ENCODE data around the gene TMEM117. TPM values are rescaled to one million over a fixed set of nuclear protein-coding genes. Genes with fewer than 3 reads are reported as not detected.
"Not testable (repeated sequence)": the region's sequence is repeated elsewhere in the genome, so short reads cannot be mapped to it uniquely, and the experiment has no call there.

Gene TMEM117
- total RNA-seq, 1 experiment from 2014 or later = 2.3 TPM

DNA sequence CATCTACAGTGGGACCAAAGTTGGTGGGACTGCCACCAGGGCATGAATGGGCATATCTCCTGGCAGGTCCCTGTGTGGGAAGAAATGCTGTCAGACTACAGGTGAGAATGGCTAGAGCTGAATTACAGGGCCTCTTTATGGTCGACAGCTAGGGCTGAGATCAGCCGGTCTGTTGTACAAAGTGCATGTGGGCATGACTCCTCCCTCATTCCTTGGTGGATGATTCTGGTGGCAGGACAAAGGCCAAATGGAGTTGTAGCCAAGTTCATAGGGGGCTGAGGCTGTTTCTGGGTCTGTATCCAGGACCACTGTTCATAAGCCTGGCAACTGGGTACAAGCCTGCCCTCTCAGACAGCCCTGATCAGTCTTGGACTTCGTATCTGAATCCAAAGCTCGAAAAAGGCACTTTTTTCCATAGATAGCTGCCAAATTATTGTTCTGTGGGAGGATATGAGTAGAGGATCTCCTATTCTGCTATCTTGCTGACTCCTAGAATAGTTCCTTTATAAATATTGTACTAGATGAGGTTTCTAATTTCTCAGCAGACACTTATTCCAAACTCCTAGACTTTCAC is 460.8 kb downstream of the TMEM117 start:
- no peak for DNase-seq (ENCODE audit: low read depth)

DNA sequence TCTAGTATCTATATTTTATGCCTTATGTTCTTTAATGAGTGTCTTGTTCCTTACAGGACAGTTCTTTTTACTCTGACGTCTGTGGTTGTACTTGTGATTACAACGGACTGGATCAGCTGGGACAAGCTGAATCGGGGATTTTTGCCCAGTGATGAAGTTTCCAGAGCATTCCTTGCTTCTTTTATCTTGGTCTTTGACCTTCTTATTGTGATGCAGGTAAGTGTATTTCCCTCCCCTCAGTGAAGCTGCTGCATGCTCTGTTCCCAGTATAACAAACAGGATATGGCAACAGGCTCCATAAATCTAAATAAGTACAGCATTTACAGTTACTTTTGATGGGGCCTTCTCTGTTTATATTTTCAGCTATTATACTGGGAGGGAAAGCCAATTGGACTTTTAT is 463.6 kb downstream of the TMEM117 start:
- no peak for DNase-seq (ENCODE audit: low read depth)

DNA sequence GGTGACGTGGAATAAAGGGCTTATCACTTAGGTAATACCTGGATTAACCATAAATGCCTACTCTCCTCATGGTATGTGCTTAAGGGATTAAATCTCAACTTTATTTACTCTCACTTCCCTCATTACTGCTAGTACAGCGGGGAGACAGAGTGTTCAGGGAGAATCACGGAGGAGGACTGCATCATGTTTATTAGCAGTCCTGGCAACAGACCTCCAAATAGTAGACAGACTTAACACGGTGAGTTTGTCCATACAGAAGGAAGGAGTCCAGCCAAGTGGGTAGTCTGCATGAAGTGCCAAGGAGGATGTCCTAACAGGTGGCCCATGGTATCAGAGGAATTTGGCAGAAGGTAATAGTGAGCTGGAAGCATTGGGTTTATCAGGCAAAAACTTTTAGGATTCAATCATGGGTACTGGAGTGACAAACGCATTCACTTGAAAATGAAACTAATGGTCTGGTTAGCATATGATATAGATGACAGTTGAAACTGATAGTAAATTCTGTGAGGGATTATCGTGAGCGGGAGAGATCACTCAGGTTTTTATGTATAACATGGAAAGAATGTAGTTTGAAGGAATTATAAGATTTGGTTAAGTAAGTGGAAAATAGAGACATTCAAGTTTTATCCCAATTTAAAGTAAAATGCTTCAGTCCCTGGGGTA is 471.8 kb downstream of the TMEM117 start:
- no peak for DNase-seq (ENCODE audit: low read depth)

DNA sequence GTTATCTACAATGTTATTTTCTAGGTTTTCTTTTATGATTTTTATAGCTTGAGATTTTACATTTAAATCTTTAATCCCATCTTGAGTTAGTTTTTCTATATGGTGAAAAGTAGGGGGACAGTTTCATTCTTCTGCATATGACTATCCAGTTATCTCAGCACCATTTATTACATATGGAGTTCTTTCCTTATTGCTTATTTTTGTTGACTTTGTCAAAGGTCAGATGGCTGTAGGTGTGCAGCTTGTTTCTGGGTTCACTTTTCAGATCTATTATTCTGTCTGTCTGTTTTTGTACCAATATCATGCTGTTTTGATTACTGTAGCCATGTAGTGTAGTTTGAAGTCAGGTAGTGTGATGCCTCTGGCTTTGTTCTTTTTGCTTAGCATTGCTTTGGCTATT is 477.3 kb downstream of the TMEM117 start:
- no peak for DNase-seq (ENCODE audit: low read depth)

DNA sequence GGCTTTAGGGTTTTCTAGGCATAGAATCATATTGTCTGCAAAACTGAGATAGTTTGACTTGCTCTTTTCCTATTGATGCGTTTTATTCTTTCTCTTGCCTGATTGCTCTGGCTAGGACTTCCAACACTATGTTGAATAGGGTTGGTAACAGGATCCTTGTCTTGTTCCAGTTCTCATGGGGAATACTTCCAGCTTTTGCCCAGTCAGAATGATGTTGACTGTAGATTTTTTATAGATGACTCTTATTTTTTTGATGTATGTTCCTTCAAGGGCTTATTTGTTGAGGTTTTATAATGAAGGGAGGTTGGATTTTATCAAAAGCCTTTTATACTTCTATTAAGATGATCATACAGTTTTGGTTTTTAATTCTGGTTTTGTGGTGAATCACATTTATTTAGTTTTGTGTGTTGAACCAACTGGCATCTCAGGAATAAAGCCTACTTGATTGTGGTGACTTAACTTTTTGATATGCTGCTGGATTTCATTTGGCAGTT is 478.2 kb downstream of the TMEM117 start:
- DNase-seq (ENCODE audit: low read depth) = no peak

DNA sequence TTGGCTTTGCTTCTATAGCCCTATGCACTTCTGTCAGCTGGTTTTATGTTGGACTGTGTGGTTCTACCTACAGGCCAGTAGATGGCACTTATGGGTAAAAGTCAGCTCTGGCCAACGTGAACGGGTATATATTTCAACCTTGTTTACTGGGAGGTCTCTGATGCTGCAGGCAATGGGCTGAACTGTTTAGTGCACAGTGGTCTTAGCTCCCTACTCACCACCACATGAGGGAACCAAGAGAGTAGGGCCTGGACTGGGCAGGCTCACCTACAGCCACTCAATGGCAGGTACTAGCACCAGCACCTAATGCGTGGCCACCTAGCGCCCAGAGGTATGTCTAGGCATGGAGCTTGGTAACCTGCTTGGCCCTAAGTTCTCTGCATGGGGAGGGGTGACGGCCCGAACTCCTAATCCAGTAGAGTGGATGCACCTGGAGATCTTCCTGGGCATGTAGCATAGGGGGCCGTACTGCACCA is 481.8 kb downstream of the TMEM117 start:
- DNase-seq (ENCODE audit: low read depth) = peak; percentile 15

DNA sequence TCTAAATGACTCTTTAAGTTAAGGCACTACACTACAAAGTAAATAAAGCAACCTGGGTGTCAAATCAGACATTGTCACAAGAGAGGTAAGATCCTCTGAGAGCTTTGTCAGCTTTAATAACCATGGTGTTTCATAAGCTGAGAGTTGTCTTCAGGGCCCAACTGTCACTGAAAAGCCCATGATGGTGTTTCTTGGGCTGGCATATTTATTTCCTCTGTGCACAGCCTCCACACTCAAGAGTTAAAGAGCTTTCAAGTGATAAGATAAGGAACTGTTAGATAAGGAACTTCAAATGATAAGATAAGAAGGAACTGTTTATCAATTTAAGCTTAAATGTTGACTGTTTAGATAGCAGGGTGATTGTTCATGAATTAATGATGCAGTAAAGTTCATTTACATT is 495.4 kb downstream of the TMEM117 start:
- DNase-seq (ENCODE audit: low read depth) = no peak

DNA sequence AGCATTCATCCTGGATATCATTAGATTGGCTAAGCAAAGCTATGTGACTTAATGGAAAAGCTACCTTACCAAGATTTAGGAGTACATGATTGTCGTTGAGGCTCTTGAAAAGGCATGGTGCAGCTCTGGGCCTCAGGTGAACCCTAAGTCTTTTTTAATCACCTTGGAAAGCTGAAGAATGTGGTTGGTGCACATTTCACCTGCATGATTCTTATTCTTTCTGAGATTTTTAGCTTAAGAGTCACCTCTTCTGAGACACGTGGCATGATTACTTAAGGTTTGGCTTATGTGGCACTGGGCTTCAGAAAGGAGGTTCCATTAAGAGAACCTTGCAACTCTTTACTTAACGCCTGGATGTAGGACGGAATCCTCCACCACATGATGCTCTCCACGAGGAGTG is 498.5 kb downstream of the TMEM117 start:
- DNase-seq (ENCODE audit: low read depth) = no peak

DNA sequence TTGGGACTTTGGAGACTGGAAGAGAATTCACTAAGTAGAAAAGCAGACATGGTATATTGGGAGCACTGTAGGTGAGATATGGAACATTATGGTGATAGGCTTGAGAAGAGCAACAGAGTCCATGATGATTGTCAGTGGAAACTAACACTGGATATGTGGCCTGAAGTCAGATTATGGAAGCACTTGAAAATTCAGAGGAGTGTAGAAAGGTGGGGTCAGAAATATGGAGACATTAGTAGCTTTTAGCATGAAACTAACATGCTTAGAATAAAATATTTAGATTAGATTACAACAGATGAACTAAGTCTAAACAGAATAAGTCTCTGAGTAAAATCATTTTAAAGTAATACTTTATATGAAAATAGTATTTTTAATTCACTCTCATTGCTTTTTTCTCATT is 499.1 kb downstream of the TMEM117 start:
- DNase-seq (ENCODE audit: low read depth) = no peak

DNA sequence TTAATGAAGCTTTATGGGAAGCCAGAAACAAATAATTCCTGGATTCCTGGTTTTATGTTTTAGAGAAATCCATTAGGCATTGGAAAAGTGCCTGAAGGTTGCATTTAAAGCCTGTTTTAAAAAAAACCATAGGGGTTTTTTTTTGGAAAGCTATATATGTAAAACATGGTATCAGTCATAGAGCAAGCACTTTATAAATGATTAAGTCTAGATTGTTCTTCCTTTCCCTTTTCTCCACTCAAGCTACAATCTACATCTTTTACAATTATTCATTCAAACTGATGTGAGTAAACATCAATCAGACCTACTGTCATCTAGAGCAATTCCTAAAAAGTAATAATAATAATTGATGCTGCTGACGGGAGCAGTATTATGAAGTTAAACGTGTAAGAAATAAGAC is 500.7 kb downstream of the TMEM117 start:
- DNase-seq (ENCODE audit: low read depth) = no peak

DNA sequence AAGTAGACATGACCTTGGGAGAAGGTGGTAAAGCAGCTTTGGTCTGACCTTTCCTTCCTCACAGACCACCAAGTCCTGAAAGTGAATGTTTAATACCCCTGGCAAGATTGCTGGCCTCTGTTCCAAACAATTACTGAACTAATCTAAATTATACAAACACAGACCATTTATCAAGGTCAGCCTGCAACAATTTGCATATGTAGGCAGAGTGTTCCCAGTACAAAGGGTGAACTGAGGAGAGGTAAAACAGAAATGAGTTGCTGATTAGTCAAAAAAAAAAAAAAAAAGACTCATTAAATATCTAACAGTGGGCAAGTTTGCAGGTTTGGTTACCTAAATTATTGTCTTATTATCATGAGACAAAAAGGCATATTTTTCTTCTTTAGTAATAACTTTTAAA is 506.5 kb downstream of the TMEM117 start:
- DNase-seq (ENCODE audit: low read depth) = no peak

DNA sequence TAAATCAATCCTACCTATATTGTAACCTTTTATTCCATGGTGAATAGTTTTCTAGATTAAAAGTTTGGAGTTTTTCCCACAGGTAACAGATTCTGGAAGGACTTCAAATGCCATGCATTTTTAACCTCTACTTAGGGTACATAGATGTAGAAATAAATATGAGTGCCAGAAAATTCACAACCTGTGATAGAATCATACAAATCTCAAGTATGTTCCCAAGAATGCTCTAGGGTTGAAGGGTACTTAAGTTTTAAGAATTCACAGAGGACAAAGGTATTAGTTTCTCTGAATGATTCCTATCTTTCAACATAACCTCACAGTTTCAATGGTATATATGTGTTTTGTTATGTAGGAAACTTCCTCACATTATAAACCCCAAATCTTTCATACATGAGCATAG is 511.3 kb downstream of the TMEM117 start:
- no peak for DNase-seq (ENCODE audit: low read depth)

DNA sequence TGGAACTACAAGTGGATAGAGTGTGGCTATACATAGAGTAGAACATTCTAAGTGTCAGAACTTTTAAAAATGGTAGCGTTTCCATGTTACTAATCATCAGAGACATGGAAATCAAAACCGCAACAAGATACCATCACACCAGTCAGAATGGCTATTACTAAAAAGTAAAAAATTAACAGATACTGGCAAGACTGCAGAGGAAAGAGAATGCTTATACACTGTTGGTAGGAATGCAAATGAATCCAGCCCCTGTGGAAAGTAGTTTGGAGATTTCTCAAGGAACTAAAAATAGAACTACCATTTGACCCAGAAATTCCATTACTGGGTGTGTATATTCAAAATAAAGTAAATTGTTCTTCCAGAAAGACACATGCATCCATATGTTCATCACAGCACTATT is 521.6 kb downstream of the TMEM117 start:
- DNase-seq (ENCODE audit: low read depth) = no peak

DNA sequence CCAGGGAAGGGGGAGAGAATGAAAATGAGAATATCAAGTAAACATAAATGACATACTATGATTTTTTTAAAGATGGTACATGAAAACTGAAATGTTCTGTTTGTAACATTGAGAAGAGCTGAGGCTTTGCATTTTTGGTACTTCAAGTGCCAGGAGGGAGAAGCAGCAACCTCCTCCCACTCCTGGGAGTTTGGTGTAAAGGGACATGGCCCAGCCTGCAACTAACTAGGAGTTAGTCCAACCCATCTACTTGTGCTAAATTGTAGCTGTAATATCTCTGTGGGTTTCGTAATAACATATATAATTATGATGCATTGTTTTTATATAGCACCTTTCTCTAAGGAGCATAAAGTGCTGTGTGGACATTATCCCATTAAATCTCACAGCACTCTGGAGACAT is 522.8 kb downstream of the TMEM117 start:
- no peak for DNase-seq (ENCODE audit: low read depth)

DNA sequence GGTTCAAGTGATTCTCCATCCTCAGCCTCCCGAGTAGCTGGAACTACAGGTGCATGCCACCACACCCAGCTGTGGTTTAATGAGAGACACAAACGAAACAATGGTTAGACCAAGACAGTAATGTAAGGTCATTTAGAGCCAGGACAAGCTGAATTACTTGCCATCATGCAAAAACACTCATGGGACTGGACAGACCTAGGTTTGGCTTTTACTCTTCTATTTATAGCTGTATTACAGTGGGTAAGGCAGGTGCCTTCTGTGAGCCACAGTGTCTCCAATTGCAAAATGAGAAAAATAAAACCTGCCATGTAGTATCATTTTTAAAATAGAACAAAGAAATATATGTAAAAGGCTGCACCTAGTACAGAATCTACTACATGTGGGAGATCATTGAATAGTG is 527.1 kb downstream of the TMEM117 start:
- DNase-seq (ENCODE audit: low read depth) = no peak

DNA sequence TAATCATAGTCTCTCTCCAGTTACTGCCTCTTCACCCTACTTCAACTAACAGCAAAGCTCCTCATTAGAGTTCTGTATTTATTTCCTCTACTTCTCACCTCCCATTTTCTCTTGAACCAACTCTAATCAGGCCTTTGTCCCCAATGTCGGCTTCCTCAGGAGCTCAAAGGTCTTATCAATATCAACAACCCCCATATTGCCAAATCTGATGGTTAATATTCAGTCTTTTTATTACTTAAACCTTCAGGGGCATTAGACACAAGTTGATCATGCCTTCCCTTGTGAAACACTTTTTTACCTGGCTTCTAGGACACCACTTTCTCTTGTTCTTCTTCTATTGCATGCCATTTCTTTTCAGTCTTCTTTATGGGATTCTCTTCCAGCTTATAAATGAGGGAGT is 531.3 kb downstream of the TMEM117 start:
- DNase-seq (ENCODE audit: low read depth) = no peak

DNA sequence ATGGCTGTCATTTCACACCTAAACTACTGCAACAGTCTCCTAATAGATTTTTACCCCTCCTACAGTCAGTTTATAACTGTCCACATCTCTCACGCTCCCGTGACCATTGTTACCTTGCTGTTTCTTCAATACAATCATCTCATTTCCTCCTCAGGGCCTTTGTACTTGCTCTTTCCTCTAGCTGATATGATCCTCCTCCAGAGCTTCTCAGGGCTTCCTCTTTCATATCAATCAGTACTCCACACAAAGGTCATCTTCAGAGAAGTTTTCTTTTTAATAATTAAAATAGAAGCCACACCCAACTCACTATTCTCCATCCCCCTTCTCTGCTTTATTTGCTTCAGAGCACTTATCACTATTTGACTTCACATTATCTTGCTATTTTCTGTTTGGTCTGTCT is 532.0 kb downstream of the TMEM117 start:
- no peak for DNase-seq (ENCODE audit: low read depth)

DNA sequence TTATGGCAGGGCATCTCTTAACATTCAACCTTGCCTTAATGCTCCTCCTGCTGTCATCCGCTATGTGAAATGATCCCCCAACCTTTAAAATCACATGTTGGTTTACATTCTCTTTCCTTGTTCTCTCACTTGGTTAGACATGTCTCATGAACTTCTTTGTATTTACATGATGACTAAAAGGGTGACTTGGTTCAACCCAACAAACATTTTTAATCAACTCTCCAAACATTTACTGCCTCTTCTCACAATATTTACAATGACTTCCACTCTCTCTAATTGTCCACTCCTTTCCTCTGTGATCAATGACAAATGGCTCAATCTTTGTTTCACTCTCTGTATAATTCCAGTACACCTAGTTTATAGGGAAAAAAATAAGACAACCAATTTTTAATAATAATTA is 534.1 kb downstream of the TMEM117 start:
- no peak for DNase-seq (ENCODE audit: low read depth)

DNA sequence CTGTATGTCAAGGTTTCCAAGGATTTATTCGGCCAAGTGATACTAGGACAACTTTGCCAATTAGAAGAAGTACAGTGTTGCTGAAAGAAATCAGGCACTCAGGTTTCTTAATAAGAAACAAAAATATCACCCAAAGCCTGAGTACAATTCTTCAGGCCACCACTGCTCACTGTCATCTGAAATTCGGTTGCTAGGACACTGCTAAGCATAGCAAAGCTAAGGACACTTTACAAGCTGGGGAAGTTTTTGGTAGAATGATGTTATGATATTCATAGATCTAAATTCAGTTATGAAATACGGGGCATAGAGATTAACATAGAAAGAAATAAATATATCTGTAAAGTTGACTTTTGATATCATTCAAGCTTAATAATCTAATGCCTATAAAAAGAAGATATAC is 535.1 kb downstream of the TMEM117 start:
- no peak for DNase-seq (ENCODE audit: low read depth)

DNA sequence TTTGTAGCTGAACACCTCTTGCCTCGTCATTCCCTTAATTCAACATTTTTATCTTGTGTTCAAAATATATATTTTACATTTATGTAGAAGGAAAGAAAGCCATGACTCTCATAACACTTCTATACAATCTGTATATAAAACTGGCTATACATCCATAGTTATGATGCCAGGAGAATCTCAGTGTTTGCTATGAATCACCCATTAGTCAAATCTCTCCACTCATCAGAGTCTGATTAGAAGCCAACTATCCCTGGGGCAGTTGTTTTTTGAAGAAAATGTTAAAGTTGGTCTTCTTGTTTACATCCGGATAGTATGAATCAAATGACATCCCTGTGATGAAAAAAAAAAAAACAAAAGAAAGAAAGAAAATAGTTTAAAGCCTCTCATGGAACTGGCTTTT is 536.4 kb downstream of the TMEM117 start:
- peak; percentile 34 for DNase-seq (ENCODE audit: low read depth)

DNA sequence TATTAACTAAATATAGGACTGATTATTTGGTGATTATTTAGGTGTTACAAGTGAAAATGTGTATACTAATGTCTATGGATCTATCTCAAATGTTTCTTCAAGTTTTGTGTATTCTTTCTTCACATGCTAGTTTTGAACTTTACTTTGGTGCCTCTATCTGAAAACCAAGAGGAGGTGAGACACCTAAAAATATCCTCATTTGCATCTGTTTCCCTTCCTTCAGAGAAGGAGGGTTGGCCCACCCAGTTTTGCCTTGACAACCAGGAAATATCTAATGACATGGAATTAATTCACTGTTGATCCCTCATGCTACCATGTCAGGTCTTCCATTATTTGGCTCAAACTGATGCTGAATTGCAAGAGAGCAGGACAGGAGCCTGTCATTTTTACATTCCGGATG is 539.8 kb downstream of the TMEM117 start:
- DNase-seq (ENCODE audit: low read depth) = no peak

DNA sequence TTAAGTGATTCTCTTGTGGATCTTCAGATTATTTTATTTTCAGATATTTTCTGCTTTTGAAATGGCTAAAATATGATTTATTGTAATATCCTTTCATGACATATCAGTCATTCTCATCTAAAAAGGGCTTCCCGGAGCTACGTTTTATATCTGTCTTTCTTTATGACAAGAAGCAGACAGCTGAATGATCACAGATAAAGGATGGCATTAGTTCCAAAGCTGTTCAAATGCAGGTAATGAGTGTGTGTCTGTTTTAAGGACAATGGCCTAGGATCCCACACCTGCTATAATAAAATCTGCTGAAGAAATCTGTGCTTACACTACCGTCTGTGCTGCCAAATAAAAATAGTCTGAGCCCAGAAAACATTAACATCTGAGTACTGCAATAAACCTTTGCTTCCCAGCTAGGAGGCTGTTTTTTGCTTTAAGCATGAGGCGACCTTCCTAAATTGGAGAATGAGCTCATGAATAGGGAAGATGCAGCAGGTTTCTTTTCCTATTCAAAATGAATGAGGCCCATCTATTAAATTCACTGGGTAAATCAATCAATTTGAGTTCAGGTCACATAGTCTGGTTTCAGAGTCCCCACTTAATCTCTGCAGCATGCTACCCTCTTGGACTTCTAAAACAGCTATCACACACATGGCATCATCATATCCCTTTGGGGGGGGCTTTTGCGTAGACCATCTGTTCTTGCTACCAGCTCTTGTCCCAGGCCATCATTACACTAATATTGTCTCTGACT is 541.7 kb downstream of the TMEM117 start:
- no peak for DNase-seq (ENCODE audit: low read depth)

DNA sequence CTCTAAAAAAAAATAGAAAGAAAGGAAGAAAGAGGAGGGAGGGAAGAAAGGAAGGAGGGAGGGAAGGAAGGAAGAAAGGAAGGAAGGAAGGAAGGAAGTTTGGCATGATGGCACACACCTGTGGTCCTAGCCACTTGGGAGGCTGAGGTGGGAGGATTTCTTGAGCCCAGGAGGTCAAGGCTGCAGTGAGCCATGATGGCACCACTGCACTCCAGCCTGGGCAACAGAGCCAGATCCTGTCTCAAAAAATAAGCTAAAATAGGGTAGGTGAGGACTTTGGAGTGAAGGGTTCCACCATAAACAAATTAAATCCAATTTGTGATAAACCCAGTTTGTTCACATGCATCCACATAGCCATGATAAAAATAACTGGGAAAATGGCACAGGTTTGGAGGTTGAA is 543.2 kb downstream of the TMEM117 start:
- DNase-seq (ENCODE audit: low read depth) = not testable (repeated sequence)

Measured in Daoy (cell line).